Spleen (tissue), 7 donors: ENCODE measurements around the gene R3HCC1L.

Source experiments
- POLR2A ChIP-seq, 3 donors: fragments of 450-650 bp; IDR thresholded peaks; one replicate each; pipeline ENCODE4 v1.5.1; 2017; ENCODE audit warnings: antibody characterized with exemption in 3 of 3, mild to moderate bottlenecking in 1 of 3
- POLR2AphosphoS5 ChIP-seq, 3 donors: sonication (generic); formaldehyde crosslinking; IDR thresholded peaks; one replicate each; pipeline ENCODE4 v1.5.1; 2017; ENCODE audit warnings: antibody characterized with exemption in 3 of 3
- TF ChIP-seq, protein P1 (sequence below), 11 experiments: fragments of 200-600 bp in 7 of 11; fragments of 450-650 bp in 4 of 11; sonication (generic) in 4 of 11; IDR thresholded peaks in 8 of 11; conservative IDR thresholded peaks in 3 of 11; 1 replicate in 7 of 11; 2 replicates in 4 of 11; pipeline versions ENCODE4 v1.4.0 to v1.8.0; 2016 to 2021; ENCODE audit warnings: antibody characterized with exemption in 11 of 11, inconsistent platforms in 4 of 11, mild to moderate bottlenecking in 1 of 11
- donor health status: DM: no; HTN: no; CAD: no; lungs with moderate emphysema.
- donor health status: DM: no; HTN: no; CAD: no.
- donor health status: DM: no; HTN: no; CAD: no.

DNA sequence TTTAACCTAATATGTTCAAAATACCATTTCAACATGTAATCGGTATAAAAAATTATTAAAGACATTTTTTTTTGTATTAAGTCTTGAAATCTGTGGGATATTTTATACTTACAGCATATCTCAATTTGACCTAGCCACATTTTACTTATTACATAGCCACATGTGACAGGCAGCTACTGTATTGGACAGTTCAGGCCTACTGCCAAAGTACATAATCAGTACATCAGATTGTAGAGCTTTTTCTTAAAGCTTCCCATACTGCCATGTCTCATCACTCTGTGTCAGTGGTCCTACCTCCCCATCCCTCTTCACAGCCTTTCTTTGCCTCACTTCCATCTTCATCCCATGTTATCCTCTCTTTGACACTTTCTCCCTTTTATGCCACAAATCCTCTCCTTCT is 90.5 kb downstream of the R3HCC1L start:
- TF ChIP-seq, protein P1, sequence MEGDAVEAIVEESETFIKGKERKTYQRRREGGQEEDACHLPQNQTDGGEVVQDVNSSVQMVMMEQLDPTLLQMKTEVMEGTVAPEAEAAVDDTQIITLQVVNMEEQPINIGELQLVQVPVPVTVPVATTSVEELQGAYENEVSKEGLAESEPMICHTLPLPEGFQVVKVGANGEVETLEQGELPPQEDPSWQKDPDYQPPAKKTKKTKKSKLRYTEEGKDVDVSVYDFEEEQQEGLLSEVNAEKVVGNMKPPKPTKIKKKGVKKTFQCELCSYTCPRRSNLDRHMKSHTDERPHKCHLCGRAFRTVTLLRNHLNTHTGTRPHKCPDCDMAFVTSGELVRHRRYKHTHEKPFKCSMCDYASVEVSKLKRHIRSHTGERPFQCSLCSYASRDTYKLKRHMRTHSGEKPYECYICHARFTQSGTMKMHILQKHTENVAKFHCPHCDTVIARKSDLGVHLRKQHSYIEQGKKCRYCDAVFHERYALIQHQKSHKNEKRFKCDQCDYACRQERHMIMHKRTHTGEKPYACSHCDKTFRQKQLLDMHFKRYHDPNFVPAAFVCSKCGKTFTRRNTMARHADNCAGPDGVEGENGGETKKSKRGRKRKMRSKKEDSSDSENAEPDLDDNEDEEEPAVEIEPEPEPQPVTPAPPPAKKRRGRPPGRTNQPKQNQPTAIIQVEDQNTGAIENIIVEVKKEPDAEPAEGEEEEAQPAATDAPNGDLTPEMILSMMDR (IDR thresholded peaks at IDR 0.05 in 8 of 11, conservative IDR thresholded peaks at IDR 0.05 in 3 of 11): no peak
- TF ChIP-seq POLR2A (IDR thresholded peaks at IDR 0.05) (no peak), POLR2AphosphoS5 (IDR thresholded peaks at IDR 0.05) (no peak)
